HCT116 (cell line): ENCODE results near the gene FLVCR1.

Source experiments
- CTCF ChIP-seq, 3 experiments: fragments of 200-600 bp in 1 of 3; sonication (generic) in 1 of 3; IDR thresholded peaks in 2 of 3; conservative IDR thresholded peaks in 1 of 3; 2 replicates each; pipeline ENCODE4 v1.5.1; 2012 to 2017; ENCODE audit warnings: low read depth in 2 of 3, low read length in 2 of 3, antibody characterized with exemption in 1 of 3, borderline replicate concordance in 1 of 3, control low read depth in 1 of 3, mild to moderate bottlenecking in 1 of 3, mixed read lengths in 1 of 3, mixed run types in 1 of 3, moderate library complexity in 1 of 3; ENCODE audit not compliant: insufficient read depth in 1 of 3
- POLR2A ChIP-seq: IDR thresholded peaks from 2 replicates; pipeline ENCODE4 v1.7.0; 2011; ENCODE audit warnings: borderline replicate concordance; ENCODE audit not compliant: insufficient read depth, insufficient read length; ENCODE audit errors: extremely low read depth
- POLR2AphosphoS5 ChIP-seq: IDR thresholded peaks from 2 replicates; pipeline ENCODE4 v1.6.1; 2011; ENCODE audit warnings: mild to moderate bottlenecking, low read depth, low read length, moderate library complexity
- SIN3A ChIP-seq: IDR thresholded peaks from 2 replicates; pipeline ENCODE4 v1.6.1; 2012; ENCODE audit warnings: low read depth
- SRF ChIP-seq: IDR thresholded peaks from 2 replicates; pipeline ENCODE4 v1.6.1; 2012; ENCODE audit warnings: low read depth

DNA sequence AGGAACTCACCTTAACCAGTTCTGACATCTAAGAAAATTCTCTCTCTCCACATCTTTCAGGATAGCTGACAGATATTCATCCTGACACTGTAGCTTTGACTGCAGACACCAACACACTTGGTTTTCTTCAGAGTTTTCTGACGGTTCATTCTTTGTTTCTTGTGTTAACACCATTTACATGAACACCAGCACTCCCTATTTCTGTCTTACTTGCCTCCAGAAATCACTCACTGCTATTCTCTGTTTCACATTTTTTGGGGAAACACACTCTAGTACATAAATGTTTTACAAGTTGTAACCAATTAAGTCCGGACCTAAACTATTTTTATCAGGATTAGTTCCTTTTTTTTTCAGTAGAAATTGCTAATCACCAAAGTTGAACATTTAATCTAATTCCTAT lies 15.4 kb downstream of the FLVCR1 start:
- TF ChIP-seq CTCF (IDR thresholded peaks at IDR 0.05 in 2 of 3, conservative IDR thresholded peaks at IDR 0.05 in 1 of 3; ENCODE audit: borderline replicate concordance in 1 of 3, insufficient read depth in 1 of 3, low read depth in 2 of 3, low read length in 2 of 3) = no peak
- TF ChIP-seq POLR2AphosphoS5 = no peak
- no peak for TF ChIP-seq POLR2A
- no peak for TF ChIP-seq SRF
- no peak for TF ChIP-seq SIN3A
